ENCODE data around the gene AP3D1. TPM values are rescaled to one million over a fixed set of nuclear protein-coding genes. Genes with fewer than 3 reads are reported as not detected.

Gene AP3D1
- total RNA-seq (2011; cell fraction: chromatin; rRNA removed; ENCODE audit: low replicate concordance), result 129 and 304 TPM in 2 replicates
- 133 and 146 TPM in 2 replicates for total RNA-seq (2011; cell fraction: nucleolus; rRNA removed)
- total RNA-seq (2011; cell fraction: nucleoplasm; rRNA removed), result 118 and 124 TPM in 2 replicates
- total RNA-seq (2014; rRNA removed), result 52.0 and 68.7 TPM in 2 replicates
- total RNA-seq (2014; rRNA removed; fragmentation: Illumina TruSeq; extraction: Trizol), result 23.3 and 28.0 TPM in 2 replicates
- total RNA-seq (2015; rRNA removed; fragmentation: Illumina TruSeq; extraction: Trizol), result 35.9 and 36.9 TPM in 2 replicates
- 72.3 and 86.1 TPM in 2 replicates for total RNA-seq (2021)
- polyA plus RNA-seq (2011; rRNA removed), result 34.9 and 55.0 TPM in 2 replicates
- polyA plus RNA-seq (2011; cell fraction: cytosol; rRNA removed), result 49.2 and 58.1 TPM in 2 replicates
- 226 and 232 TPM in 2 replicates for polyA plus RNA-seq (2011; cell fraction: nucleus; rRNA removed)
- 95.5 and 117 TPM in 2 replicates for polyA plus RNA-seq (2012)
- polyA plus RNA-seq (2014; fragmentation: Illumina TruSeq; extraction: Trizol), result 82.1 and 90.4 TPM in 2 replicates
- polyA plus RNA-seq (2014; fragmentation: Nextera tagmentation; extraction: Ambion mirVana), result 1 to 10 TPM; 1.2 to 1.6 TPM
- 47.5 and 48.7 TPM in 2 replicates for polyA plus RNA-seq (2014; rRNA removed)
- 42.6 and 42.8 TPM in 2 replicates for polyA minus RNA-seq (2011; rRNA and poly(A)+ RNA removed)
- 69.3 and 76.0 TPM in 2 replicates for polyA minus RNA-seq (2011; cell fraction: cytosol; rRNA and poly(A)+ RNA removed)
- polyA minus RNA-seq (2011; cell fraction: nucleus; rRNA and poly(A)+ RNA removed), result 40.8 and 59.9 TPM in 2 replicates
- percentile 66 among the genes with signal in this experiment for Bru-seq, nascent RNA
- BruChase-seq, experiment 1, labeled RNA remaining after a 2-hour chase, result percentile 65 among the genes with signal in this experiment
- percentile 73 among the genes with signal in this experiment for BruChase-seq, experiment 2, labeled RNA remaining after a 6-hour chase
- long read RNA-seq, experiment 1, full-length matches to known transcripts, result 123 of 458 reads
- long read RNA-seq, experiment 1, partial matches to known transcripts, result 247 of 458 reads
- long read RNA-seq, experiment 1, other reads (novel, unspliced or antisense), result 88 of 458 reads
- long read RNA-seq, experiment 2, partial matches to known transcripts, result 66 of 86 reads
- long read RNA-seq, experiment 2, other reads (novel, unspliced or antisense), result 18 of 86 reads
- long read RNA-seq, experiment 3, partial matches to known transcripts, result 21 of 39 reads
- long read RNA-seq, experiment 3, other reads (novel, unspliced or antisense), result 15 of 39 reads

DNA sequence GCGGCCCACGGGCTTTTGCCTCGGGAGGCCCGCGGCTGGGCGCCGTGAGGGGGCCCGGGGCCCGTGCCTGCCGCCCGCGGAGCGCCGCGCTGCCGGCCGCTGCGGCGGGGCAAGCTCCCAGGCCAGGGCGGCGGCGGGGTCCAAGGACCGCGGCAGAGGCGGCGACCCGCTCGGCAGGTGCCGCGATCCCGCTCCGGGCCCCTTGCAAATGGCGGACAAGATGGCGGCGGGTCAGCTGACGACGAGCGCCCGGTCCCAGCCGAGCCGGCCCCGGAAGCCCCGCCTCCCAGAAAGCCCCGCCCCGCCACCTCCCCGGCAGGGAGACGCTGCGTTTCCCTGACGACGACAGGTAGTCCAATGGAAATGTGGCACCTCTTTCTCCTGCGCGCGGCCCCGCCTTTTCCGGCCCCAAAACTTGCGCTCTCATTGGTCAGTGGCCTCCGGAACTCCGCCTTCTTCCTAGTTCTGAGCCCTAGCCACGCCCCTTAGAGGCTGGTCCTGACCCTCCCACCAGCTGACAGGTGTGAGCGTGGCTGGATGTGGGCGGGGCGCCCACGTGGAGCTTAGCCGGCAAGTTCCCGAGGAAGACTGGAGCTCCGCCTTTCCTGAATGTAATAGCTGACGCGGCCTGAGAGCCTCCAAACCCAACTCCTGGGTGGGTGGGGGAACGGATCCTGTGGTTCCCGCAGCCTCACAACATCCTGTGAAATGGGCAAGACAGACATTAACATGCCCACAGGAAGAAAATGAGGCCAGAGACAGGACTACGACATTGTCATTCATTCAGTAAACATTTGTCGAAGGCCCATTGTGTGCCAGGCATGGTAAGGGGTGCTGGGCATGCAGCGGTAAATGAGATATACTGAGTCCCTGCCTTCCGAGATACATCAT, at the start of gene AP3D1:
Gene AP3D1 (minus strand): TSS at position 228 of the 891 bp plus-strand sequence. CDS start 232 bp downstream, outside the sequence.
- peak within 1 kb of the TSS; percentile 73 for H2AFZ ChIP-seq (ENCODE audit: low read depth, low read length)
- H3K4me3 ChIP-seq, result peak within 1 kb of the TSS; percentile 98
- FAIRE-seq (peak; percentile 100), DNase-seq (ENCODE audit: extremely low read depth in 1 of 4, low spot score in 3 of 4) (peak; percentile 96 to 99 (median 98)), ATAC-seq (peak; percentile 95)
- no peaks in the 10 kb centered on the region for H3K27me3 ChIP-seq (ENCODE audit: control insufficient read depth in 2 of 2, insufficient read depth in 2 of 2, low read length in 2 of 2)
- peak within 1 kb of the TSS; percentile 96 for H3K27ac ChIP-seq (ENCODE audit: extremely low read depth, low read depth, low read length)
- peaks cover 11% of the 10 kb centered on the region for H4K20me1 ChIP-seq (replicated peaks; ENCODE audit: control insufficient read depth, insufficient read depth, low read length)
- intact Hi-C loops (cut with micrococcal nuclease), result loop anchor here (5.0 to 10.0 kb wide), 2 partner anchors 241 to 463 kb away; no protein-coding TSS in a partner anchor
- ChIA-PET POLR2A (interaction anchor here (0.9 to 1.3 kb wide), 5 partner anchors 82 to 485 kb away, joined by 3 to 5 read pairs (median 4); no protein-coding TSS in a partner anchor), CTCF (ENCODE audit: low intra/inter-chr PET ratio) (no interaction called here)
- in situ Hi-C loops (cut with MboI), result loop anchor here (10.0 kb wide), 2 partner anchors 233 to 453 kb away; no protein-coding TSS in a partner anchor
- H3K79me2 ChIP-seq (ENCODE audit: control insufficient read depth, insufficient read depth, low read length), result peaks cover 46% of the 10 kb centered on the region
- H3K4me2 ChIP-seq (ENCODE audit: insufficient read depth, low read length), result peak within 1 kb of the TSS; percentile 95
- WGBS (ENCODE audit: insufficient coverage, low coverage, missing lambda C conversion rate), result 3% methylated on average over 57 of the region's 74 CpGs
- H3K36me3 ChIP-seq (ENCODE audit: control insufficient read depth, insufficient read depth, low read length), result peaks cover 25% of the 10 kb centered on the region
- peaks cover 6% of the 10 kb centered on the region for H3K9me1 ChIP-seq (ENCODE audit: control insufficient read depth, insufficient read depth, low read length)
- H3K9ac ChIP-seq (ENCODE audit: insufficient read depth in 1 of 2, low read depth in 2 of 2, low read length in 2 of 2), result peak within 1 kb of the TSS; percentile 98 to 99
- BruUV-seq (replicated peaks), result no TSS peak
- H3K4me1 ChIP-seq (replicated peaks in 1 of 2; ENCODE audit: control insufficient read depth in 2 of 2, insufficient read depth in 2 of 2, low read length in 2 of 2), result peaks cover 21 to 30% of the 10 kb centered on the region in 2 experiments; a peak in 4 of 5 replicates
- H3K9me3 ChIP-seq (replicated peaks; ENCODE audit: control insufficient read depth, insufficient read depth, low read depth, low read length), result no peaks in the 10 kb centered on the region
- TF ChIP-seq, protein P1, sequence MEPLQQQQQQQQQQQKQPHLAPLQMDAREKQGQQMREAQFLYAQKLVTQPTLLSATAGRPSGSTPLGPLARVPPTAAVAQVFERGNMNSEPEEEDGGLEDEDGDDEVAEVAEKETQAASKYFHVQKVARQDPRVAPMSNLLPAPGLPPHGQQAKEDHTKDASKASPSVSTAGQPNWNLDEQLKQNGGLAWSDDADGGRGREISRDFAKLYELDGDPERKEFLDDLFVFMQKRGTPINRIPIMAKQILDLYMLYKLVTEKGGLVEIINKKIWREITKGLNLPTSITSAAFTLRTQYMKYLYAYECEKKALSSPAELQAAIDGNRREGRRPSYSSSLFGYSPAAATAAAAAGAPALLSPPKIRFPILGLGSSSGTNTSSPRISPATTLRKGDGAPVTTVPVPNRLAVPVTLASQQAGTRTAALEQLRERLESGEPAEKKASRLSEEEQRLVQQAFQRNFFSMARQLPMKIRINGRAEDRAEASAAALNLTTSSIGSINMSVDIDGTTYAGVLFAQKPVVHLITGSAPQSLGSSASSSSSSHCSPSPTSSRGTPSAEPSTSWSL (CRISPR knock-in tag; IDR thresholded peaks at IDR 0.05; ENCODE audit: borderline replicate concordance), result no peak
- TF ChIP-seq MAX (CRISPR knock-in tag; IDR thresholded peaks at IDR 0.05) (peak; percentile 99), TBL1XR1 (IDR thresholded peaks at IDR 0.05; ENCODE audit: low read length in 2 of 2) (no peak), TRIM24 (IDR thresholded peaks at IDR 0.05) (no peak), BACH1 (tag; IDR thresholded peaks at IDR 0.05) (no peak), YY1 (IDR thresholded peaks at IDR 0.05; ENCODE audit: borderline replicate concordance in 1 of 3, control insufficient read depth in 1 of 3, extremely low read depth in 1 of 3, insufficient read depth in 3 of 3, insufficient read length in 1 of 3, insufficient replicate concordance in 2 of 3, low read depth in 1 of 3, low read length in 2 of 3) (peak; percentile 79 to 98 (median 98)), OTX1 (CRISPR knock-in tag; IDR thresholded peaks at IDR 0.05) (no peak), SMARCE1 (IDR thresholded peaks at IDR 0.05) (no peak), SNRNP70 (optimal IDR thresholded peaks at IDR 0.05; ENCODE audit: low read depth, low read length) (no peak)
